Activated B cell treated with CpG ODN at 0.5 μM for 24 hours (primary cell): ENCODE data around the gene PCDH17. TPM values are rescaled to one million over a fixed set of nuclear protein-coding genes. Genes with fewer than 3 reads are reported as not detected.

Source experiments
- ATAC-seq: fragments of 200-7000 bp; cut with Tn5 transposase; one replicate; pipeline ENCODE4 v1.10.0; 2021; ENCODE audit warnings: low read depth, mild to moderate bottlenecking, moderate library complexity
- CTCF ChIA-PET: fragments of 350-600 bp; sonication (Branson Sonifier 250); formaldehyde crosslinking; loops from one replicate; lab custom pipeline; 2021; ENCODE audit warnings: antibody characterized with exemption; lab: Charles Lee
- POLR2A ChIA-PET: fragments of 350-600 bp; sonication (Branson Sonifier 250); formaldehyde crosslinking; loops from one replicate; lab custom pipeline; 2021; ENCODE audit warnings: antibody characterized with exemption; lab: Charles Lee
- DNase-seq: peaks from one replicate; pipeline ENCODE4 v3.0.0; 2022
- H3K27ac Mint-ChIP-seq: one replicate; pipeline ENCODE4 v1.8.0; 2020; ENCODE audit warnings: mixed read lengths
- H3K27me3 Mint-ChIP-seq: one replicate; pipeline ENCODE4 v1.8.0; 2021; ENCODE audit warnings: mixed read lengths
- H3K36me3 Mint-ChIP-seq: one replicate; pipeline ENCODE4 v1.8.0; 2021; ENCODE audit warnings: low read depth, mixed read lengths
- H3K4me1 Mint-ChIP-seq: one replicate; pipeline ENCODE4 v1.8.0; 2021; ENCODE audit warnings: mixed read lengths
- H3K4me3 Mint-ChIP-seq: one replicate; pipeline ENCODE4 v1.8.0; 2020; ENCODE audit warnings: mild to moderate bottlenecking, mixed read lengths
- H3K9me3 Mint-ChIP-seq: one replicate; pipeline ENCODE4 v1.8.0; 2020; ENCODE audit warnings: mixed read lengths
- intact Hi-C: fragments of 100-400 bp; cut with micrococcal nuclease; formaldehyde crosslinking; loops from one replicate; pipeline ENCODE4 v1.15.1; 2024
- total RNA-seq: library from RNA; stranded (reverse); gene quantifications from 2 replicates; pipeline ENCODE4 v1.2.3, GENCODE V29; 2022
- TF ChIP-seq, protein P1 (sequence below): fragments of 200-600 bp; IDR thresholded peaks from one replicate; pipeline ENCODE4 v1.8.0; 2022; ENCODE audit warnings: antibody characterized with exemption, mild to moderate bottlenecking

Gene PCDH17
- total RNA-seq, 1 donor from 2014 or later = not detected

DNA sequence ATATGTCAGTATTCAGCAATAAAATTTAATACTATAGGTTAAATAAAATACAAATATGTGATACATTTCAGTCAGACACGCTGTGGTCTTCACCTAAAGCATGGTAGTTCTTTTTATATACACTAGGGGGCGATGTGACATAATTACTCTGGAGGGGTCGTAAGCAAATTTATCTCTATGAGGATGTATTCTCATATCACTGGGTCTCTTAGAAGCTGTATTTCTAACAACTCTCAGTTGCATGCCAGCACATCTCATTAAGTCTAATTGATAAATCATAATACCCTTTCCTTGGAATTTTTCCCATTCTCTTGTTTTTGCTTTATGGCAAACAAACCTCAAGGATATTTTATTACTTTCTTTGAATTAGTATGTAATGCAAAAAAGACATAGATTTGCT lies 3.9 kb upstream of the PCDH17 start:
- ChIA-PET POLR2A (no interaction called here), CTCF (no interaction called here)
- H3K9me3 Mint-ChIP-seq = no peaks in the 10 kb centered on the region
- H3K4me1 Mint-ChIP-seq = peaks cover 37% of the 10 kb centered on the region
- peaks cover 47% of the 10 kb centered on the region for H3K27me3 Mint-ChIP-seq
- no peak overlapping the region for H3K27ac Mint-ChIP-seq
- TF ChIP-seq, protein P1, sequence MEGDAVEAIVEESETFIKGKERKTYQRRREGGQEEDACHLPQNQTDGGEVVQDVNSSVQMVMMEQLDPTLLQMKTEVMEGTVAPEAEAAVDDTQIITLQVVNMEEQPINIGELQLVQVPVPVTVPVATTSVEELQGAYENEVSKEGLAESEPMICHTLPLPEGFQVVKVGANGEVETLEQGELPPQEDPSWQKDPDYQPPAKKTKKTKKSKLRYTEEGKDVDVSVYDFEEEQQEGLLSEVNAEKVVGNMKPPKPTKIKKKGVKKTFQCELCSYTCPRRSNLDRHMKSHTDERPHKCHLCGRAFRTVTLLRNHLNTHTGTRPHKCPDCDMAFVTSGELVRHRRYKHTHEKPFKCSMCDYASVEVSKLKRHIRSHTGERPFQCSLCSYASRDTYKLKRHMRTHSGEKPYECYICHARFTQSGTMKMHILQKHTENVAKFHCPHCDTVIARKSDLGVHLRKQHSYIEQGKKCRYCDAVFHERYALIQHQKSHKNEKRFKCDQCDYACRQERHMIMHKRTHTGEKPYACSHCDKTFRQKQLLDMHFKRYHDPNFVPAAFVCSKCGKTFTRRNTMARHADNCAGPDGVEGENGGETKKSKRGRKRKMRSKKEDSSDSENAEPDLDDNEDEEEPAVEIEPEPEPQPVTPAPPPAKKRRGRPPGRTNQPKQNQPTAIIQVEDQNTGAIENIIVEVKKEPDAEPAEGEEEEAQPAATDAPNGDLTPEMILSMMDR = peak; percentile 19
- ATAC-seq = no peak
- no peak for DNase-seq
- no peaks in the 10 kb centered on the region for H3K36me3 Mint-ChIP-seq
- intact Hi-C loops = no loop called here
- H3K4me3 Mint-ChIP-seq = no peak overlapping the region

- POLR2A ChIA-PET = no interaction called here
- peak overlapping the region; percentile 76 for H3K4me3 Mint-ChIP-seq
- peaks cover 37% of the 10 kb centered on the region for H3K4me1 Mint-ChIP-seq
- TF ChIP-seq, protein P1 = no peak
- no peak for ATAC-seq
- no peaks in the 10 kb centered on the region for H3K9me3 Mint-ChIP-seq
- H3K27me3 Mint-ChIP-seq = peaks cover 60% of the 10 kb centered on the region
- DNase-seq = no peak
- intact Hi-C loops = no loop called here
- H3K27ac Mint-ChIP-seq = no peak overlapping the region
- CTCF ChIA-PET = no interaction called here
- no peaks in the 10 kb centered on the region for H3K36me3 Mint-ChIP-seq
Observed at GRCh38 chr13:57629391-57629804, 2.1 kb upstream of the PCDH17 start.

DNA sequence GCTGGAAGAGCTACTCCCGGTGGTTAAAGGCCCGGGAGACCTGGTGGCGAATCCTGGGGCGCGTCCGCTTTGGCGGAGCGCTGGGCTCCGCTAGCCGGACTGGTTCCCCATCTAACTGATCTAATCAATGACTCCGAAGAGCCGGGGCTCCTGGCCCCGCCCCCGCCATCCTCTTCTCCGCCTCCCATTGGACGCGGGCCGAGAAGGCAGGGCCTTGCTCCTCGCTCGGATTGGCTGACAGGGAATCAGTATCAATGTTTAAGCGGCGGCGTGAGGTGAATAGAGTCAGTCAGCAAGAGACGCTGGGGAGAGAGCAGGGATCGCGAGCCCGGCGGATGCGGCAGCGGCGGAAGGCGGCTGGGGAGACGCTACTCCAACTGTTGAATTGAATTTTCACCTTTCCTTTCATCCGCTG lies 1.7 kb upstream of the PCDH17 start:
- H3K4me1 Mint-ChIP-seq = peaks cover 37% of the 10 kb centered on the region
- H3K27ac Mint-ChIP-seq = no peak overlapping the region
- TF ChIP-seq, protein P1 = no peak
- ATAC-seq = no peak
- H3K36me3 Mint-ChIP-seq = no peaks in the 10 kb centered on the region
- no peak for DNase-seq
- ChIA-PET POLR2A (no interaction called here), CTCF (no interaction called here)
- peaks cover 63% of the 10 kb centered on the region for H3K27me3 Mint-ChIP-seq
- peak overlapping the region; percentile 76 for H3K4me3 Mint-ChIP-seq
- no peaks in the 10 kb centered on the region for H3K9me3 Mint-ChIP-seq
- intact Hi-C loops = no loop called here

DNA sequence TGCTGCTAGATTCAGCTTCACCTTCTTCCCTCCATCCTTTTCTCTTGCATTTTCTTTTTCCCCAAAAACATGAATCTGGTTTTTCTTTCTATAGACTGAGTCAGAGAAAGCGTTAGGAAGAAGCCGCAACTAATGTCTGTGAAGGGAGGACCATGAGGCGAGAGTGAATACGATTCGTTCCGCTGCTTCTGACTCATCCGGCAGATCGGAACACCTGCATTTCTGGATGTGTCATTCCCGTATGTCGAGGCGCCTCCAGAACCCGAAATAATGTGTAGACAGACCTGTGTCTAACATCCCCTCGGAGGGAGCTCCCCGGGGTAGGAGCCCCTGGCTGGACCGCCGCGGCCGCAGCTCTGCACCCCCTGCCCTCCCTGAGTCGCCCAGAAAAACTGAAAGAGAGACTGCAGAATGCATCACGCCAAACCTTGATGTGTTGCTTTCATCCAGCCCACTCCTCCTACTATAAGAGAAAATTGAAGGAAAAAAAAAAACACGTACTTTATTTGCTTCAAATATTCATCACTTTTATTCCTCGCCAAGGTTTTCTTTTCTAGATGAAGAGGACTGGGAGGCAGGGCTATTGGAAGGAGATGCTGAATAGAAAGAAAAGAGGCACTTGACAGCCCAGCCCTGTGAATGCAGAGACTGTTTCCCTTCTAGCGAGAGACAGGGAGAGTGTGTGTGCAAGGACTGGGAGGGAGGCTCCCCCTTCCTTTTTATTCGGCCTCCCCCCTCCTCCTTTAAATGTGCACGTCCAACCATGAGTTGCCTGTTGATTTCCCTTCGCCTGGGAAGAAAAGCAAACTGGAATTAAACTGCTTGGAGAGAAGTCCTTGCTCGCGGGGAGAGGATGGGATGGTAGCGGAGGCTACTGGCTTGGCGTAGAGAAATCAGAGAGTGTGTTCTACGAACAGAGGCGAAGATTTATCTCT lies 616 bp upstream of the PCDH17 start:
- no peaks in the 10 kb centered on the region for H3K36me3 Mint-ChIP-seq
- no peaks in the 10 kb centered on the region for H3K9me3 Mint-ChIP-seq
- H3K27me3 Mint-ChIP-seq = peaks cover 63% of the 10 kb centered on the region
- POLR2A ChIA-PET = no interaction called here
- peaks cover 37% of the 10 kb centered on the region for H3K4me1 Mint-ChIP-seq
- DNase-seq (no peak), ATAC-seq (no peak)
- intact Hi-C loops = no loop called here
- H3K27ac Mint-ChIP-seq = no peak overlapping the region
- H3K4me3 Mint-ChIP-seq = peak overlapping the region; percentile 76
- TF ChIP-seq, protein P1 = no peak
- CTCF ChIA-PET = no interaction called here

DNA sequence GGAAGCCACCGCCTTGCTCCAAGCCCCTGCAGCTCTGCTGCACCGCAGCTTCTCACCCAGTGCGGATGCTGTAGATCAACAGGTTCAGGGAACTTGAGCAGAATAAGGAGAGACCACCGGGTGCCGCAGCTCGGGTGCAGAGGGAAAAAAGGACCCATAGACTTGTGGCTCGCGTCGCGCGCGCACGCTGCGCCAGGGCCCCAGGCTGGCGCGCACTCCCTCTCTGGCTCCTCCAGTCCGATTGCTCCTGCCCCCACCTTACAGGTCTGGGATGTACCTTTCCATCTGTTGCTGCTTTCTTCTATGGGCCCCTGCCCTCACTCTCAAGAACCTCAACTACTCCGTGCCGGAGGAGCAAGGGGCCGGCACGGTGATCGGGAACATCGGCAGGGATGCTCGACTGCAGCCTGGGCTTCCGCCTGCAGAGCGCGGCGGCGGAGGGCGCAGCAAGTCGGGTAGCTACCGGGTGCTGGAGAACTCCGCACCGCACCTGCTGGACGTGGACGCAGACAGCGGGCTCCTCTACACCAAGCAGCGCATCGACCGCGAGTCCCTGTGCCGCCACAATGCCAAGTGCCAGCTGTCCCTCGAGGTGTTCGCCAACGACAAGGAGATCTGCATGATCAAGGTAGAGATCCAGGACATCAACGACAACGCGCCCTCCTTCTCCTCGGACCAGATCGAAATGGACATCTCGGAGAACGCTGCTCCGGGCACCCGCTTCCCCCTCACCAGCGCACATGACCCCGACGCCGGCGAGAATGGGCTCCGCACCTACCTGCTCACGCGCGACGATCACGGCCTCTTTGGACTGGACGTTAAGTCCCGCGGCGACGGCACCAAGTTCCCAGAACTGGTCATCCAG lies 964 bp downstream of the PCDH17 start:
- H3K27me3 Mint-ChIP-seq = peaks cover 64% of the 10 kb centered on the region
- peaks cover 37% of the 10 kb centered on the region for H3K4me1 Mint-ChIP-seq
- ChIA-PET CTCF (no interaction called here), POLR2A (no interaction called here)
- H3K36me3 Mint-ChIP-seq = no peaks in the 10 kb centered on the region
- DNase-seq (no peak), ATAC-seq (no peak)
- TF ChIP-seq, protein P1 = no peak
- no peaks in the 10 kb centered on the region for H3K9me3 Mint-ChIP-seq
- peak overlapping the region; percentile 76 for H3K4me3 Mint-ChIP-seq
- intact Hi-C loops = no loop called here
- no peak overlapping the region for H3K27ac Mint-ChIP-seq
